Activated CD4-positive, alpha-beta T cell treated with anti-CD3 and anti-CD28 coated beads for 36 hours (primary cell): ENCODE results near the gene ABI3BP. TPM values are rescaled to one million over a fixed set of nuclear protein-coding genes. Genes with fewer than 3 reads are reported as not detected.
"Not testable (repeated sequence)": the region's sequence is repeated elsewhere in the genome, so short reads cannot be mapped to it uniquely, and the experiment has no call there.

Experiments used
- ATAC-seq: fragments of 200-7000 bp; cut with Tn5 transposase; one replicate; pipeline ENCODE4 v1.10.0; 2021; ENCODE audit warnings: mild to moderate bottlenecking, moderate library complexity
- CTCF ChIA-PET: fragments of 350-600 bp; sonication (Branson Sonifier 250); formaldehyde crosslinking; loops from one replicate; lab custom pipeline; 2021; ENCODE audit warnings: antibody characterized with exemption; lab: Charles Lee
- POLR2A ChIA-PET: fragments of 350-600 bp; sonication (Branson Sonifier 250); formaldehyde crosslinking; loops from one replicate; lab custom pipeline; 2021; ENCODE audit warnings: antibody characterized with exemption, inconsistent platforms; lab: Charles Lee
- DNase-seq: peaks from one replicate; pipeline ENCODE4 v3.0.0-alpha.2; 2020
- H3K27ac Mint-ChIP-seq: one replicate; pipeline ENCODE4 v1.8.0; 2021; ENCODE audit warnings: mixed read lengths
- H3K27me3 Mint-ChIP-seq: one replicate; pipeline ENCODE4 v1.8.0; 2021; ENCODE audit warnings: mixed read lengths
- H3K36me3 Mint-ChIP-seq: one replicate; pipeline ENCODE4 v1.8.0; 2021; ENCODE audit warnings: low read depth, mixed read lengths
- H3K4me1 Mint-ChIP-seq: one replicate; pipeline ENCODE4 v1.8.0; 2021; ENCODE audit warnings: mixed read lengths
- H3K4me3 Mint-ChIP-seq: one replicate; pipeline ENCODE4 v1.8.0; 2021; ENCODE audit warnings: mild to moderate bottlenecking, moderate library complexity, mixed read lengths
- H3K9me3 Mint-ChIP-seq: one replicate; pipeline ENCODE4 v1.8.0; 2021; ENCODE audit warnings: low read depth, mixed read lengths
- intact Hi-C, 2 experiments: fragments of 100-400 bp; cut with DNase I in 1 of 2; cut with micrococcal nuclease in 1 of 2; formaldehyde crosslinking; loops; one replicate each; pipeline versions ENCODE4 v1.14.2 to v1.15.1; 2022 to 2024; cut with DNase I, micrococcal nuclease
- total RNA-seq, 2 experiments: library from RNA; stranded (reverse); gene quantifications; one replicate each; pipeline ENCODE4 v1.2.3, GENCODE V29; 2021

ABI3BP gene
- total RNA-seq, 2 experiments from 2014 or later = not detected

- intact Hi-C loops, CTCF ChIA-PET, H3K9me3 Mint-ChIP-seq, H3K4me1 Mint-ChIP-seq, POLR2A ChIA-PET, H3K27ac Mint-ChIP-seq, H3K27me3 Mint-ChIP-seq, DNase-seq, ATAC-seq, H3K4me3 Mint-ChIP-seq, H3K36me3 Mint-ChIP-seq: not testable (repeated sequence)
Measured at GRCh38 chr3:101012312-101012711, 19.1 kb upstream of the ABI3BP start.

- Mint-ChIP-seq H3K4me3 (no peak overlapping the region), H3K27ac (no peak overlapping the region), H3K27me3 (peaks cover 5% of the 10 kb centered on the region), H3K9me3 (peaks cover 7% of the 10 kb centered on the region), H3K4me1 (no peaks in the 10 kb centered on the region), H3K36me3 (no peaks in the 10 kb centered on the region)
- intact Hi-C loops = no loop called here
- ChIA-PET CTCF (no interaction called here), POLR2A (no interaction called here)
- no peak for ATAC-seq
- no peak for DNase-seq
Measured at GRCh38 chr3:101011136-101011535, 17.9 kb upstream of the ABI3BP start.

- intact Hi-C loops = no loop called here
- no peak for ATAC-seq
- ChIA-PET POLR2A (no interaction called here), CTCF (interaction anchor here (0.6 kb wide), 1 partner anchor 28 kb away, joined by 3 read pairs; no protein-coding TSS in a partner anchor)
- no peak for DNase-seq
- Mint-ChIP-seq H3K36me3 (no peaks in the 10 kb centered on the region), H3K4me1 (no peaks in the 10 kb centered on the region), H3K27me3 (peaks cover 5% of the 10 kb centered on the region), H3K4me3 (no peak overlapping the region), H3K27ac (no peak overlapping the region), H3K9me3 (peaks cover 7% of the 10 kb centered on the region)
Measured at GRCh38 chr3:101010296-101010695, 17.1 kb upstream of the ABI3BP start.

- no peaks in the 10 kb centered on the region for H3K36me3 Mint-ChIP-seq
- ATAC-seq = no peak
- peaks cover 10% of the 10 kb centered on the region for H3K27me3 Mint-ChIP-seq
- CTCF ChIA-PET = no interaction called here
- DNase-seq = no peak
- no peaks in the 10 kb centered on the region for H3K4me1 Mint-ChIP-seq
- intact Hi-C loops = no loop called here
- H3K9me3 Mint-ChIP-seq = peaks cover 9% of the 10 kb centered on the region
- no peak overlapping the region for H3K4me3 Mint-ChIP-seq
- H3K27ac Mint-ChIP-seq = no peak overlapping the region
- POLR2A ChIA-PET = no interaction called here
Measured at GRCh38 chr3:101009386-101009785, 16.2 kb upstream of the ABI3BP start.

- no peaks in the 10 kb centered on the region for H3K4me1 Mint-ChIP-seq
- H3K27ac Mint-ChIP-seq = no peak overlapping the region
- CTCF ChIA-PET = interaction anchor here (0.6 kb wide), 1 partner anchor 23 kb away, joined by 3 read pairs; no protein-coding TSS in a partner anchor
Measured at GRCh38 chr3:100999160-100999559, 5.9 kb upstream of the ABI3BP start.

GRCh38 chr3:100994809-100995208, 1.6 kb upstream of the ABI3BP start:
- POLR2A ChIA-PET = no interaction called here
- ATAC-seq (no peak), DNase-seq (no peak)
- H3K4me1 Mint-ChIP-seq = no peaks in the 10 kb centered on the region
- no peak overlapping the region for H3K4me3 Mint-ChIP-seq
- H3K27me3 Mint-ChIP-seq = peaks cover 12% of the 10 kb centered on the region
- H3K27ac Mint-ChIP-seq = no peak overlapping the region
- H3K36me3 Mint-ChIP-seq = no peaks in the 10 kb centered on the region
- intact Hi-C loops = no loop called here
- no peaks in the 10 kb centered on the region for H3K9me3 Mint-ChIP-seq
- CTCF ChIA-PET = no interaction called here

More at GRCh38 chr3:100999160-100999559, 5.9 kb upstream of the ABI3BP start:
- no peaks in the 10 kb centered on the region for H3K36me3 Mint-ChIP-seq
- POLR2A ChIA-PET = no interaction called here
- peaks cover 10% of the 10 kb centered on the region for H3K27me3 Mint-ChIP-seq
- peaks cover 3% of the 10 kb centered on the region for H3K9me3 Mint-ChIP-seq
- DNase-seq = no peak
- ATAC-seq = no peak
- no peak overlapping the region for H3K4me3 Mint-ChIP-seq
- intact Hi-C loops = no loop called here

- no peaks in the 10 kb centered on the region for H3K4me1 Mint-ChIP-seq
- no peaks in the 10 kb centered on the region for H3K9me3 Mint-ChIP-seq
- ChIA-PET CTCF (no interaction called here), POLR2A (no interaction called here)
- no peak overlapping the region for H3K4me3 Mint-ChIP-seq
- peaks cover 12% of the 10 kb centered on the region for H3K27me3 Mint-ChIP-seq
- ATAC-seq (no peak), DNase-seq (no peak)
- intact Hi-C loops = no loop called here
- no peaks in the 10 kb centered on the region for H3K36me3 Mint-ChIP-seq
- no peak overlapping the region for H3K27ac Mint-ChIP-seq
Measured at GRCh38 chr3:100994187-100994586, 966 bp upstream of the ABI3BP start.

- Mint-ChIP-seq H3K36me3 (no peaks in the 10 kb centered on the region), H3K4me3 (no peak overlapping the region), H3K27ac (no peak overlapping the region), H3K27me3 (peaks cover 12% of the 10 kb centered on the region), H3K9me3 (no peaks in the 10 kb centered on the region), H3K4me1 (no peaks in the 10 kb centered on the region)
- CTCF ChIA-PET = interaction anchor here (1.0 kb wide), 1 partner anchor 13 kb away, joined by 3 read pairs; no protein-coding TSS in a partner anchor
- DNase-seq = no peak
- ATAC-seq = no peak
- intact Hi-C loops = no loop called here
- POLR2A ChIA-PET = no interaction called here
Measured at GRCh38 chr3:100992231-100993012, 799 bp downstream of the ABI3BP start.

- no peak for DNase-seq
- no peaks in the 10 kb centered on the region for H3K4me1 Mint-ChIP-seq
- ChIA-PET POLR2A (no interaction called here), CTCF (no interaction called here)
- H3K36me3 Mint-ChIP-seq = no peaks in the 10 kb centered on the region
- ATAC-seq = no peak
- H3K27me3 Mint-ChIP-seq = peaks cover 2% of the 10 kb centered on the region
- no peak overlapping the region for H3K27ac Mint-ChIP-seq
- no peaks in the 10 kb centered on the region for H3K9me3 Mint-ChIP-seq
- H3K4me3 Mint-ChIP-seq = no peak overlapping the region
- intact Hi-C loops = no loop called here
Measured at GRCh38 chr3:100988080-100988479, 5.1 kb downstream of the ABI3BP start.

GRCh38 chr3:100984308-100984707, 8.9 kb downstream of the ABI3BP start:
- no peak overlapping the region for H3K27ac Mint-ChIP-seq
- no peaks in the 10 kb centered on the region for H3K9me3 Mint-ChIP-seq
- POLR2A ChIA-PET = no interaction called here
- H3K4me3 Mint-ChIP-seq = no peak overlapping the region
- no peaks in the 10 kb centered on the region for H3K4me1 Mint-ChIP-seq
- no peak for DNase-seq
- intact Hi-C loops = no loop called here
- ATAC-seq = no peak
- peaks cover 9% of the 10 kb centered on the region for H3K27me3 Mint-ChIP-seq
- H3K36me3 Mint-ChIP-seq = no peaks in the 10 kb centered on the region
- CTCF ChIA-PET = no interaction called here

GRCh38 chr3:100982710-100983109, 10.5 kb downstream of the ABI3BP start:
- ATAC-seq (no peak), DNase-seq (no peak)
- no peak overlapping the region for H3K4me3 Mint-ChIP-seq
- no peak overlapping the region for H3K27ac Mint-ChIP-seq
- H3K27me3 Mint-ChIP-seq = peaks cover 9% of the 10 kb centered on the region
- H3K9me3 Mint-ChIP-seq = no peaks in the 10 kb centered on the region
- H3K4me1 Mint-ChIP-seq = no peaks in the 10 kb centered on the region
- ChIA-PET CTCF (no interaction called here), POLR2A (no interaction called here)
- intact Hi-C loops = no loop called here
- H3K36me3 Mint-ChIP-seq = no peaks in the 10 kb centered on the region

- peaks cover 11% of the 10 kb centered on the region for H3K27me3 Mint-ChIP-seq
- intact Hi-C loops = no loop called here
Measured at GRCh38 chr3:100981164-100981911, 11.9 kb downstream of the ABI3BP start.

More at GRCh38 chr3:100981164-100981911, 11.9 kb downstream of the ABI3BP start:
- H3K9me3 Mint-ChIP-seq = no peaks in the 10 kb centered on the region
- no peak overlapping the region for H3K4me3 Mint-ChIP-seq
- no peaks in the 10 kb centered on the region for H3K36me3 Mint-ChIP-seq
- no peaks in the 10 kb centered on the region for H3K4me1 Mint-ChIP-seq
- POLR2A ChIA-PET = no interaction called here
- DNase-seq (no peak), ATAC-seq (no peak)
- H3K27ac Mint-ChIP-seq = no peak overlapping the region
- CTCF ChIA-PET = no interaction called here
